GM19467 (cell line): ENCODE results near the gene TSGA10.
A peak's percentile ranks its signal among the peaks of the same experiment; 100 is the strongest.
"Not testable (repeated sequence)": the region's sequence is repeated elsewhere in the genome, so short reads cannot be mapped to it uniquely, and the experiment has no call there.

Source experiments
- ATAC-seq: cut with Tn5 transposase; IDR thresholded peaks from one replicate; pipeline ENCODE4 v1.9.1; 2021; ENCODE audit warnings: mild to moderate bottlenecking, moderate library complexity; ENCODE audit not compliant: unreplicated experiment

The TSGA10 gene

GRCh38 chr2:99153921-99154604, 679 bp downstream of the TSGA10 start:
- no peak for ATAC-seq

- ATAC-seq: no peak
These were observed 2.4 kb downstream of the TSGA10 start for GRCh38 chr2:99152199-99152895.

- ATAC-seq: no peak
These were observed 4.0 kb downstream of the TSGA10 start for GRCh38 chr2:99150706-99151105.

- peak; percentile 89 for ATAC-seq
These were observed 13.3 kb downstream of the TSGA10 start, which contains the start of gene C2orf15 for GRCh38 chr2:99141110-99142108. Gene C2orf15 (plus strand): TSS chr2:99141707. CDS start chr2:99150559, 8,852 bp downstream.

- peak; percentile 24 for ATAC-seq
These were observed 14.0 kb downstream of the TSGA10 start for GRCh38 chr2:99140860-99141109.

GRCh38 chr2:99140056-99140859, 14.5 kb downstream of the TSGA10 start:
- ATAC-seq: no peak

GRCh38 chr2:99139003-99139402, 15.7 kb downstream of the TSGA10 start:
- no peak for ATAC-seq

- ATAC-seq: not testable (repeated sequence)
These were observed 19.6 kb downstream of the TSGA10 start for GRCh38 chr2:99135044-99135556.

GRCh38 chr2:99127981-99128380, 26.8 kb downstream of the TSGA10 start:
- no peak for ATAC-seq

- ATAC-seq: no peak
These were observed 42.1 kb downstream of the TSGA10 start for GRCh38 chr2:99112617-99113016.

- no peak for ATAC-seq
These were observed 42.8 kb downstream of the TSGA10 start for GRCh38 chr2:99111945-99112344.

GRCh38 chr2:99111236-99111635, 43.5 kb downstream of the TSGA10 start:
- no peak for ATAC-seq

- no peak for ATAC-seq
These were observed 47.8 kb downstream of the TSGA10 start for GRCh38 chr2:99106913-99107312.

- no peak for ATAC-seq
These were observed 50.7 kb downstream of the TSGA10 start for GRCh38 chr2:99104006-99104405.

GRCh38 chr2:99101697-99102096, 53.0 kb downstream of the TSGA10 start:
- no peak for ATAC-seq

GRCh38 chr2:99096728-99097127, 58.0 kb downstream of the TSGA10 start:
- ATAC-seq: no peak

GRCh38 chr2:99088017-99088416, 66.7 kb downstream of the TSGA10 start:
- no peak for ATAC-seq

GRCh38 chr2:99086385-99086784, 68.4 kb downstream of the TSGA10 start:
- no peak for ATAC-seq

- ATAC-seq: no peak
These were observed 69.3 kb downstream of the TSGA10 start for GRCh38 chr2:99085421-99085820.

- ATAC-seq: no peak
These were observed 70.5 kb downstream of the TSGA10 start for GRCh38 chr2:99084256-99084655.
